Measurements from ENCODE around the gene SEC16A.

SEC16A gene

DNA sequence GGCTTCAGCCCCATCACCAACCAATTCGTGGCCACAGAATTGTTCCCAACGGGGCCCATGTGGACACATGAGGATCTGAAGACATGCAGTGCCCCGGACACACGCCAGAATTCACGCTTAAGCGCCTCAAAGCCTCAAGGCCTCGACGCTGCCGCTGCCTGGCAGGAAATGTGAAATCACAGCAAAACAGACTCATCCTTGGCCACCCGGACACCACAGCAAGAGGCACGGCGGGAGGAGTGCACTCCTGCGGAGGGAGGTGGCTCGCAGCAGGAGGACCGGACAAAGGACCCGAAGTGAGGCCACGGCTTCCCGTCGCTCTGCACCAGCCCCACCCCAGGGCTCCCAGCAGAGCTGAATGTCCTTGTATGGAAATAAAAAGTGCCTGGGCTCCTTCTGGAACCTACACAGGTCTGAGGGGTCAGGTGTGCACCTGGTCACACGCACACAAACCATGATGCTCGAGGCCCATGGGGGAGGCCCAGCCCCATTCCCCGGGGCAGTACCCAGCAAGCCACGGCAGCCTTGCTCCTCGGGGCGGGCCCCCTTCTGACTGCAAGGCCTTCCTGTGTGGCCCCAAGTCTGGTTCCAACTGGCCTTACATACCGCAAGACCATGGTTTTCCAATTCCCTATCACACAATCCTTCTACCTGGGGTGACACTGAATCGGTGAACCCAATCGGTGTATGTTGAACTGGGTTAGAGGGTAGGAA lies 10.0 kb downstream of the SEC16A start:
- no peak for TF ChIP-seq JUND (IDR thresholded peaks at IDR 0.05; ENCODE audit: low read depth)
- in situ Hi-C loops (cut with HindIII; ENCODE audit: low pct_unique_long_range_greater_than_20kb, low sequenced_read_pairs) = no loop called here
- no peak for DNase-seq (ENCODE audit: low read depth in 1 of 2, low spot score in 1 of 2)

DNA sequence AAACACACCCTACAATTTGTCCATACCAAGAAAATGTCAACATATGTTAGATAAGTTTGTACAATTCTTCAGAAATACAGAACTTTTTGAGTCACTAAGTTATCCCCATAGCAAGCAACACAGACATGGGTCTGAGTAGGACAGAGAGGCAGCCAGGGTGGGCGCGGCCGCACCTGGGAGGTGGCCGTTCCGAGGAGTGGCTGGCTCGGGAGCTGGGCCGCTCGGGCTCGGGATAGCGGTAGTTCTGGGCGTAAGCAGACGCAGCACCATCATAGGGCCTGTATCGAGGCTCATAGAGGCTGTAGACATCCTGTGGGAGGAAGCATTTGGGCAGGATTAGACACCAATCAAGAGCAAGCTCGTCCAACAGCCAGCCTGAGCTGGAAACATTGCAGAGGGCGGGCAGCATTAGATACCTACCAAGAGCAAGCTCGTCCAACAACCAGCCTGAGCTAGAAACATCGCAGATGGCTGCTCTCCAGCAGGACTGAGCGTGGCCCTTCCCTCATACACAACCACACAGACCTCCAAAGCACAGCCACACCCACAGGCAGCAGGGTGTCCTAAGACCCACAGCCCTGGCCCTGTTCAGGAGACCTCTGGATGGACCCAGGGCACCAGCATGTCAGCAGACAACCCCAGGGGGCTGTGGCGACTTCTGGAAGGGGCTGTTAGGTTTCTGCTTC lies 10.9 kb downstream of the SEC16A start:
- in situ Hi-C loops (cut with HindIII; ENCODE audit: low pct_unique_long_range_greater_than_20kb, low sequenced_read_pairs) = no loop called here
- DNase-seq (ENCODE audit: low read depth in 1 of 2, low spot score in 1 of 2) = no peak
- TF ChIP-seq JUND (IDR thresholded peaks at IDR 0.05; ENCODE audit: low read depth) = no peak

DNA sequence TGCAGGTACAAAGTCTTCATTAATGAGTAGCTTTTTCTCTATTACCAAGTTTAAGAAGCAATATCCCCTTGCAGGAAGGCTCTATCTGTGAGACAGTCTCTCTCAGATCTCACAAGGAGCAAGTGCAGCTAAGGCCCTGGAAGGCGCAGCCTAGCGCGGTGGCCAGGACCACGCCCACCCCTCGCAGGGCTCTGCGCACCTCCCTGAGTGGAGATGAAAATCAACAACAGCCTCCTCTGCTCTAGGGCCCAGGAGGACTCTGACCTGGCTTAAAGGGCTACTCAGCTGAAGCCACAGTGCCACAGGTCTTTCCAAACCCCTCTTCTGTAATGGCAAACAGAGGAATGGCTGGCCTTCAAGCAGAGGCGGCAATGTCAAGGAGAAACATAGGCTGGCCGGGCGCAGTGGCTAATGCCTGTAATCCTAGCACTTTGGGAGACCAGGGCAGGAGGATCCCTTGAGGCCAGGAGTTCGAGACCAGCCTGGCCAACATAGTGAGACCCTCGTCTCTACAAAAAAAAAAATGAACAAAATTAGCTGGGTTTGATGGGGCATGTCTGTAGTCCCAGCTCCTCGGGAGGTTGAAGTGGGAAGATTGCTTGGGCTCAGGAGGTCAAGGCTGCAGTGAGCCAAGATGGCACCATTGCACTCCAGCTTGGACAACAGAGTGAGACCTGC lies 11.9 kb downstream of the SEC16A start:
- DNase-seq (ENCODE audit: low read depth in 1 of 2, low spot score in 1 of 2) = no peak
- in situ Hi-C loops (cut with HindIII; ENCODE audit: low pct_unique_long_range_greater_than_20kb, low sequenced_read_pairs) = no loop called here
- no peak for TF ChIP-seq JUND (IDR thresholded peaks at IDR 0.05; ENCODE audit: low read depth)

DNA sequence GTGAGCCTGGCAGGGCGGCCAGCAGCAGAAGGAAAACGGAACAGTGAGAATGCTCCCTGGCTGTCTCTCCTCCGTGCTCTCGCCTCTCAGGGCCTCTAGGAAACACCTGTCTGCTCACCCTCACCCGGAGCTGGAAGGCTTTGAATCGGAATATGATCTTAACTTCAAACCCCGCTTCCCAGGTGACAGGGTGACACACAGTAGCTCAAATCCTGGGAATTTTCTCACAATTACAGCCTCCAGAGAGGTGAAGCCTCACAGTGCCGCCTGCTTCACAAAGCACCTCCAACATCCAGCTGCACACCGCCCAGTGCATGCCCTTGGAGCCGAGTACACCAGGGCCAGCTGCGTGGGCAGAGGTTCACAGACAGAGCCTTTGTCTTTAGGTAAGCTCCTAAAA lies 12.5 kb downstream of the SEC16A start:
- in situ Hi-C loops (cut with HindIII; ENCODE audit: low pct_unique_long_range_greater_than_20kb, low sequenced_read_pairs) = no loop called here
- no peak for TF ChIP-seq JUND (IDR thresholded peaks at IDR 0.05; ENCODE audit: low read depth)
- no peak for DNase-seq (ENCODE audit: low read depth in 1 of 2, low spot score in 1 of 2)

GRCh38 chr9:136467766-136468165 lies 15.1 kb downstream of the SEC16A start:
- no peak for TF ChIP-seq JUND (IDR thresholded peaks at IDR 0.05; ENCODE audit: low read depth)
- no peak for DNase-seq (ENCODE audit: low read depth in 1 of 2, low spot score in 1 of 2)
- in situ Hi-C loops (cut with HindIII; ENCODE audit: low pct_unique_long_range_greater_than_20kb, low sequenced_read_pairs) = no loop called here

- in situ Hi-C loops (cut with HindIII; ENCODE audit: low pct_unique_long_range_greater_than_20kb, low sequenced_read_pairs) = no loop called here
- no peak for DNase-seq (ENCODE audit: low read depth in 1 of 2, low spot score in 1 of 2)
- no peak for TF ChIP-seq JUND (IDR thresholded peaks at IDR 0.05; ENCODE audit: low read depth)
Observed at GRCh38 chr9:136466155-136466541, 16.7 kb downstream of the SEC16A start.

- no peak for TF ChIP-seq JUND (IDR thresholded peaks at IDR 0.05; ENCODE audit: low read depth)
- no peak for DNase-seq (ENCODE audit: low read depth in 1 of 2, low spot score in 1 of 2)
- in situ Hi-C loops (cut with HindIII; ENCODE audit: low pct_unique_long_range_greater_than_20kb, low sequenced_read_pairs) = no loop called here
Observed at GRCh38 chr9:136465500-136466154, 17.2 kb downstream of the SEC16A start.

DNA sequence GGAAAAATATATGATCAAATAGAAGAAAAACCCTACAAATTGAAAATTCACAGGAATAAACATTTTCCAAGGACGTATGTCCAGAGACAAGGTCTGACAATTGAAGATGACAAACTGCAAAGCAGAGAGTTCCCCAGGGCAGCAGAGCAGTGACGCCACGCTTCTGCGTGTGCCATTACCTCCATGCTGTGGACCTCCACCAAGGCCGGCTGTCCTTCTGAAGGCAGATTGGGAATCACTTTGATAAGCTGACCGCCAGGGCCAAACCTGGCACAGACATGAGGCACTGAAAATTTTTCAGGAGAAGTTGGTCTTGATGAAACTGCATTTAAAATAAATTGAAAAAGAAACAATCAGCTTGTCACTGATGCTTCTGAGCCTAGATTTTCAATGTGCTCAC lies 18.6 kb downstream of the SEC16A start:
- DNase-seq (ENCODE audit: low read depth in 1 of 2, low spot score in 1 of 2) = no peak
- in situ Hi-C loops (cut with HindIII; ENCODE audit: low pct_unique_long_range_greater_than_20kb, low sequenced_read_pairs) = no loop called here
- no peak for TF ChIP-seq JUND (IDR thresholded peaks at IDR 0.05; ENCODE audit: low read depth)

DNA sequence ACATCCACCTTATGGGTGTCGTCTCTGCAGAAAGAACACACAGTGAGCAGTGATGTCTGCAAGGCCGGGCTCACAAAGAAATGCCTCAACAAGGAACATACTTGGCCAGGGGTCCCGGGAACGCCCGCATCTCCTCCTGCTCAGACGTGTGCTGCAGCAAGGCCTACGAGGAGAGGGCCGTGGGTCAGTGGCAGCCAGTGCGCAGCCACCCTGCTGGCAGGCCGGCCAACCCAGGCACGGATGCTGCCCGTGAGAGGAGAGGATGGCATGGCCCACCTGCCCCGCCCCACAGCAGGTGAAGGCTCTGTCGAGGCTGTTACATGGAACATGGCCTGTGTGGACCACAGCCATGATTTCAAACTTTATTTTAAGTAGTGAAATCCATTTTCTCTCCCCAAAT lies 19.3 kb downstream of the SEC16A start:
- DNase-seq (ENCODE audit: low read depth in 1 of 2, low spot score in 1 of 2) = no peak
- in situ Hi-C loops (cut with HindIII; ENCODE audit: low pct_unique_long_range_greater_than_20kb, low sequenced_read_pairs) = no loop called here
- no peak for TF ChIP-seq JUND (IDR thresholded peaks at IDR 0.05; ENCODE audit: low read depth)

DNA sequence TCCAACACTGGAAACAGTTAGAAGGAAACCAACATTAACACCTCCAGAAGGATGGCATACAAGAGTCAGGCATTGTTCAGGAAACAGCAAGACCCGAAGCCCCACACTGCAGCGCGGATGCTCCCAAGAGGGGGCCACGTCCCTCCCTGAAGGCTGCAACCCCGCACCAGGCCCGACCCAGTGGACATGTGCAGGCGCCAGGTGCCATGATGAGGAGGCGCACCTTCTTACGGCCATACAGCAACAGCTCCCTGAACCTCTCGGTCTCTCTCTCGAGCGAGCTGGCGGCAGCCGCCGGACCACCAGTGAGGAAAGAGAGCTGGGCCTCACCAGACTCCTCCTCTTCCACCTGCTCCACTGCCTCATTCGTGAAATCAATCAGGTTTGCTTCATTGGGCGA lies 20.2 kb downstream of the SEC16A start:
- DNase-seq (ENCODE audit: low read depth in 1 of 2, low spot score in 1 of 2) = no peak
- no peak for TF ChIP-seq JUND (IDR thresholded peaks at IDR 0.05; ENCODE audit: low read depth)
- in situ Hi-C loops (cut with HindIII; ENCODE audit: low pct_unique_long_range_greater_than_20kb, low sequenced_read_pairs) = no loop called here

- TF ChIP-seq JUND (IDR thresholded peaks at IDR 0.05; ENCODE audit: low read depth) = no peak
- DNase-seq (ENCODE audit: low read depth in 1 of 2, low spot score in 1 of 2) = no peak
- in situ Hi-C loops (cut with HindIII; ENCODE audit: low pct_unique_long_range_greater_than_20kb, low sequenced_read_pairs) = no loop called here
Observed at GRCh38 chr9:136460772-136461325, 22.0 kb downstream of the SEC16A start.

DNA sequence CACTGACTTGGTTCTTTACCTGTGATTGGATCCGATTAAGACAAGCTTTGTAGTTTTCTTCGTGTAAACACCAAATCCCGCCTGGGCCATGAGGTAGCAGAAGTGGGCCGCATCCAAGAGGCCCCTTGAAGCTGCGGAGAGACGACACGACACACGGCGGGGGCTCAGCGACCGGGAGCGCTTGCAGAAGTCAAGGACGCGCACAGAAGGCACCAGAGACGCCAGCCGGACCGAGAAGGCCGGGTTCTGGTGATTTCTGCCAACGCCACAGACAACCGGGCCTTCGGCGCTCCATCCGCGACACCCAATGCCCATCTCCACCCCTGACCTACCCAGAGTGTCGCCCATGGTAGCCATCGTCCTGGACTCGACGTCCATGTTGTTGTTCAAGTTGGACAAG lies 23.4 kb downstream of the SEC16A start:
- no peak for DNase-seq (ENCODE audit: low read depth in 1 of 2, low spot score in 1 of 2)
- no peak for TF ChIP-seq JUND (IDR thresholded peaks at IDR 0.05; ENCODE audit: low read depth)
- in situ Hi-C loops (cut with HindIII; ENCODE audit: low pct_unique_long_range_greater_than_20kb, low sequenced_read_pairs) = no loop called here
